Measurements from ENCODE around the gene SF1.

DNA sequence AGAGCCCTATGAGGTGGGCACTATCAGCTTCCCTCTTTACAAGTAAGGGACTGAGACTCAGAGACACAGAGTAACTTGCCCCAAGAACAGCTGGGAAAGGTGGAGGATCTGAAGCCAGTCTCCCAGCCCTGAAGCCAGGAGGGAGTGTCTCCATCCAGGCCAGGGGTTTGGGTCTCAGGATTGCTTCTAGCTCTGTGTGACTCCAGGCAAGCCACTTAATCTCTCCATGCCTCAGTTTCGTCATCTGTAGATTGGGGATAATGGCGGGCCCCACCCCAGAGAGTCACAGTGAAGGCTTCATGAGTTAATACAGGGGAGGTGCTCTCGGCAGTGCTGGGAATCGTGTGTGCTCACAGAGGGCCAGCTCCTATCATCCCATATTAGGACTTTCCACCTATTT lies 14.1 kb upstream of the SF1 start:
- TF ChIP-seq CTCF (conservative IDR thresholded peaks at IDR 0.05; ENCODE audit: low read depth, low read length), result no peak
- TF ChIP-seq EZH2 (IDR thresholded peaks at IDR 0.05; ENCODE audit: borderline replicate concordance, low read depth, low read length, poor library complexity, severe bottlenecking), result no peak
